Right lobe of liver (tissue), 4 donors: ENCODE measurements around the gene S1PR3.

Experiments
- POLR2A ChIP-seq: fragments of 450-650 bp; IDR thresholded peaks from one replicate; pipeline ENCODE4 v1.6.1; 2017; ENCODE audit warnings: antibody characterized with exemption, mild to moderate bottlenecking
- TF ChIP-seq, protein P1 (sequence below), 4 donors: fragments of 200-600 bp in 3 of 4; fragments of 450-650 bp in 1 of 4; IDR thresholded peaks; one replicate each; pipeline versions ENCODE4 v1.5.1 to v1.8.0; 2016 to 2022; ENCODE audit warnings: antibody characterized with exemption in 4 of 4, mild to moderate bottlenecking in 2 of 4
- donor health status: DM: no; HTN: no; CAD: no.
- donor health status: DM: no; HTN: no; CAD: no.
- donor health status: DM: no; HTN: yes; CAD: no.

DNA sequence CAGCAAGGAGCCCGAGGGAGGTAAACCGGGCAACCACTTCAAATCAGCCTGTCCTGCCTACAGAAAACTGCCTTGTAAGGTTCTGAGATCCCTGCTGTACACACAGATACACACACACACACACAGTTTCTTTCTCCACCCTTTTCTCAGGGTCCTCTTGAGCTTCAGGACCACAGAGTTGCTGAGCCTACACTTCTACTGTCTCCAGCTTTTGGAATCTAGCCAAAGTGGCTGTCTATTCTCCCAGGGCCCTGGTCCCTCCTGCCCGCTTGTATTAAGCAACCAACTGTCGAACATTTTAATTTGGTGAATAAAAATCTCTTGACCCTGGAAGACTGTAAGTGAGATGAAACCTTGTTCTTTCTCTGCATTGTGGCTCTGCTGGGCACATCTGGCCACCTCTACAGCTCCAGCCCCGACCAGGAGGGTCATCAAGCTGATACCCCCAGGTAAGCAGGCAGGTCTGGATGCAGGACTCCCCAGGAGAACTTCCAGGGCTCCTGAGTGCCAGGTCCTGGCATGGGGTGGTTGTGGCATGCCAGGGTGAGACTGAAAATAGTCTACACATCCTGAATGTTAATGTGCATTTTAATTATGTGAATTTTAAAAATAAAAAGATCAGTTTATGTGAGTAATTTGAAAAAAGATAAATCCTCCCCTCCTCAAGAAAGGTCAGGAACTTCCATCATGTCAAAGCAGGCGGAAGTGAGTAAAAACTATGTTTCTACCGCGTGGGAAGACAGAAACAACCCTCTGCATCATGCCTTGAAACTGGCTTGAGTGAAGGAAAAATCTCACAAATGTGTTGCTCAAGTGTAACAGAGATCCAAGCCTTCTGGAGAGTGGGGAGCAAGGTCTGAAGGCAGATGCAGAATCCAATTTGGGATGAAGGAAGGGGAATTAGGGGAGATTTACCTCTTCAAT lies 15.0 kb upstream of the S1PR3 start:
- TF ChIP-seq, protein P1, sequence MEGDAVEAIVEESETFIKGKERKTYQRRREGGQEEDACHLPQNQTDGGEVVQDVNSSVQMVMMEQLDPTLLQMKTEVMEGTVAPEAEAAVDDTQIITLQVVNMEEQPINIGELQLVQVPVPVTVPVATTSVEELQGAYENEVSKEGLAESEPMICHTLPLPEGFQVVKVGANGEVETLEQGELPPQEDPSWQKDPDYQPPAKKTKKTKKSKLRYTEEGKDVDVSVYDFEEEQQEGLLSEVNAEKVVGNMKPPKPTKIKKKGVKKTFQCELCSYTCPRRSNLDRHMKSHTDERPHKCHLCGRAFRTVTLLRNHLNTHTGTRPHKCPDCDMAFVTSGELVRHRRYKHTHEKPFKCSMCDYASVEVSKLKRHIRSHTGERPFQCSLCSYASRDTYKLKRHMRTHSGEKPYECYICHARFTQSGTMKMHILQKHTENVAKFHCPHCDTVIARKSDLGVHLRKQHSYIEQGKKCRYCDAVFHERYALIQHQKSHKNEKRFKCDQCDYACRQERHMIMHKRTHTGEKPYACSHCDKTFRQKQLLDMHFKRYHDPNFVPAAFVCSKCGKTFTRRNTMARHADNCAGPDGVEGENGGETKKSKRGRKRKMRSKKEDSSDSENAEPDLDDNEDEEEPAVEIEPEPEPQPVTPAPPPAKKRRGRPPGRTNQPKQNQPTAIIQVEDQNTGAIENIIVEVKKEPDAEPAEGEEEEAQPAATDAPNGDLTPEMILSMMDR (IDR thresholded peaks at IDR 0.05): no peak
- no peak for TF ChIP-seq POLR2A
